WTC11 (cell line): Measurements from ENCODE around the gene MPHOSPH6.

Experiments
- CTCF ChIP-seq: fragments of 200-600 bp; IDR thresholded peaks from 2 replicates; pipeline ENCODE4 v1.8.0; 2022; ENCODE audit warnings: antibody characterized with exemption
- ELF4 ChIP-seq: sonication (generic); formaldehyde crosslinking; IDR thresholded peaks from 2 replicates; pipeline ENCODE4 v1.8.1; 2022; ENCODE audit warnings: low read depth, mild to moderate bottlenecking, moderate library complexity, missing genetic modification reagents
- ESRRA ChIP-seq: sonication (generic); formaldehyde crosslinking; IDR thresholded peaks from 2 replicates; pipeline ENCODE4 v1.8.1; 2022; ENCODE audit warnings: mild to moderate bottlenecking, missing genetic modification reagents, borderline replicate concordance
- KAT7 ChIP-seq: sonication (generic); formaldehyde crosslinking; IDR thresholded peaks from 2 replicates; pipeline ENCODE4 v1.8.1; 2023; ENCODE audit warnings: missing genetic modification reagents, mild to moderate bottlenecking, borderline replicate concordance
- NR2C2 ChIP-seq: sonication (generic); formaldehyde crosslinking; IDR thresholded peaks from 2 replicates; pipeline ENCODE4 v1.8.0; 2022; ENCODE audit warnings: mild to moderate bottlenecking, missing genetic modification reagents
- NR3C1 ChIP-seq: sonication (generic); formaldehyde crosslinking; conservative IDR thresholded peaks from 2 replicates; pipeline ENCODE4 v1.8.1; 2023; ENCODE audit warnings: low read depth, mild to moderate bottlenecking, missing genetic modification reagents
- PRDM15 ChIP-seq: sonication (generic); formaldehyde crosslinking; IDR thresholded peaks from 2 replicates; pipeline ENCODE4 v1.8.0; 2022; ENCODE audit warnings: missing genetic modification reagents
- RELA ChIP-seq: sonication (generic); formaldehyde crosslinking; IDR thresholded peaks from 2 replicates; pipeline ENCODE4 v1.8.1; 2022; ENCODE audit warnings: missing genetic modification reagents, mild to moderate bottlenecking, borderline replicate concordance
- SP1 ChIP-seq: sonication (generic); formaldehyde crosslinking; conservative IDR thresholded peaks from 2 replicates; pipeline ENCODE4 v1.8.1; 2022; ENCODE audit warnings: missing genetic modification reagents
- TEAD4 ChIP-seq: sonication (generic); formaldehyde crosslinking; IDR thresholded peaks from 2 replicates; pipeline ENCODE4 v1.8.0; 2022; ENCODE audit warnings: mild to moderate bottlenecking, missing genetic modification reagents
- ZNF263 ChIP-seq: sonication (generic); formaldehyde crosslinking; IDR thresholded peaks from 2 replicates; pipeline ENCODE4 v1.8.1; 2022; ENCODE audit warnings: low read depth, mild to moderate bottlenecking, moderate library complexity, missing genetic modification reagents
- ZNF416 ChIP-seq: fragments of 250-450 bp; sonication (Bioruptor Pico); IDR thresholded peaks from 2 replicates; pipeline ENCODE4 v1.9.0; 2021; ENCODE audit warnings: mild to moderate bottlenecking, inconsistent platforms
- ZNF512 ChIP-seq: sonication (generic); formaldehyde crosslinking; IDR thresholded peaks from 2 replicates; pipeline ENCODE4 v1.8.1; 2022; ENCODE audit warnings: missing genetic modification reagents, borderline replicate concordance
- TF ChIP-seq, protein P1 (sequence below): sonication (generic); formaldehyde crosslinking; IDR thresholded peaks from 2 replicates; pipeline ENCODE4 v1.8.0; 2022; ENCODE audit warnings: mild to moderate bottlenecking, missing genetic modification reagents

GRCh38 chr16:82108100-82108499 lies 61.9 kb downstream of the MPHOSPH6 start:
- no peak for TF ChIP-seq CTCF
- no peak for TF ChIP-seq NR2C2
- no peak for TF ChIP-seq KAT7 (CRISPR knock-in tag)
- no peak for TF ChIP-seq NR3C1
- no peak for TF ChIP-seq ZNF416 (CRISPR knock-in tag)
- no peak for TF ChIP-seq SP1 (CRISPR knock-in tag)
- TF ChIP-seq ZNF512 (CRISPR knock-in tag), result no peak
- TF ChIP-seq ELF4 (CRISPR knock-in tag), result no peak
- TF ChIP-seq PRDM15, result no peak
- no peak for TF ChIP-seq RELA (CRISPR knock-in tag)
- TF ChIP-seq, protein P1, sequence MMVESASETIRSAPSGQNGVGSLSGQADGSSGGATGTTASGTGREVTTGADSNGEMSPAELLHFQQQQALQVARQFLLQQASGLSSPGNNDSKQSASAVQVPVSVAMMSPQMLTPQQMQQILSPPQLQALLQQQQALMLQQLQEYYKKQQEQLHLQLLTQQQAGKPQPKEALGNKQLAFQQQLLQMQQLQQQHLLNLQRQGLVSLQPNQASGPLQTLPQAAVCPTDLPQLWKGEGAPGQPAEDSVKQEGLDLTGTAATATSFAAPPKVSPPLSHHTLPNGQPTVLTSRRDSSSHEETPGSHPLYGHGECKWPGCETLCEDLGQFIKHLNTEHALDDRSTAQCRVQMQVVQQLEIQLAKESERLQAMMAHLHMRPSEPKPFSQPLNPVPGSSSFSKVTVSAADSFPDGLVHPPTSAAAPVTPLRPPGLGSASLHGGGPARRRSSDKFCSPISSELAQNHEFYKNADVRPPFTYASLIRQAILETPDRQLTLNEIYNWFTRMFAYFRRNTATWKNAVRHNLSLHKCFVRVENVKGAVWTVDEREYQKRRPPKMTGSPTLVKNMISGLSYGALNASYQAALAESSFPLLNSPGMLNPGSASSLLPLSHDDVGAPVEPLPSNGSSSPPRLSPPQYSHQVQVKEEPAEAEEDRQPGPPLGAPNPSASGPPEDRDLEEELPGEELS (CRISPR knock-in tag), result no peak
- TF ChIP-seq ZNF263, result no peak
- no peak for TF ChIP-seq ESRRA
- no peak for TF ChIP-seq TEAD4 (CRISPR knock-in tag)
